Measurements from ENCODE around the gene ZNF625.

DNA sequence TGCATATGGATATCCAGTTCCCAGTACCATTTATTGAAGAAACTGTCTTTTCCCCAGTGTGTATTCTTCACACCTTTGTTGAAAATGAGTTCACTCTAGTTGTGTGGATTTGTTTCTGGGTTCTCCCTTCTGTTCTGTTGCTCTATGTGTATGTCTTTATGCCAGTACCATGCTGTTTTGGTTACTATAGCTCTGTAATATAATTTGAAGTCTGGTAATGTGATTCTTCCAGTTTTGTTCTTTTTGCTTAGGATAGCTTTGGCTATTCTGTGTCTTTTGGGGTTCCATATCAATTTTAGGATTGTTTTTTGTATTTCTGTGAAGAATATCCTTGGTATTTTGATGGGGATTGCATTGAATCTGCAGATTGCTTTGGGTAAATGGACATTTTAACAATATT is 41.6 kb upstream of the ZNF625 start:
- TF ChIP-seq, protein P1, sequence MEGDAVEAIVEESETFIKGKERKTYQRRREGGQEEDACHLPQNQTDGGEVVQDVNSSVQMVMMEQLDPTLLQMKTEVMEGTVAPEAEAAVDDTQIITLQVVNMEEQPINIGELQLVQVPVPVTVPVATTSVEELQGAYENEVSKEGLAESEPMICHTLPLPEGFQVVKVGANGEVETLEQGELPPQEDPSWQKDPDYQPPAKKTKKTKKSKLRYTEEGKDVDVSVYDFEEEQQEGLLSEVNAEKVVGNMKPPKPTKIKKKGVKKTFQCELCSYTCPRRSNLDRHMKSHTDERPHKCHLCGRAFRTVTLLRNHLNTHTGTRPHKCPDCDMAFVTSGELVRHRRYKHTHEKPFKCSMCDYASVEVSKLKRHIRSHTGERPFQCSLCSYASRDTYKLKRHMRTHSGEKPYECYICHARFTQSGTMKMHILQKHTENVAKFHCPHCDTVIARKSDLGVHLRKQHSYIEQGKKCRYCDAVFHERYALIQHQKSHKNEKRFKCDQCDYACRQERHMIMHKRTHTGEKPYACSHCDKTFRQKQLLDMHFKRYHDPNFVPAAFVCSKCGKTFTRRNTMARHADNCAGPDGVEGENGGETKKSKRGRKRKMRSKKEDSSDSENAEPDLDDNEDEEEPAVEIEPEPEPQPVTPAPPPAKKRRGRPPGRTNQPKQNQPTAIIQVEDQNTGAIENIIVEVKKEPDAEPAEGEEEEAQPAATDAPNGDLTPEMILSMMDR (IDR thresholded peaks at IDR 0.05) = no peak
- TF ChIP-seq POLR2A (IDR thresholded peaks at IDR 0.05; ENCODE audit: low read depth) = no peak
